MM.1S (cell line): ENCODE data around the gene COL13A1.

Experiments used
- CTCF ChIP-seq: fragments of 300-600 bp; sonication (generic); IDR thresholded peaks from 2 replicates; pipeline ENCODE4 v1.5.1; 2016; ENCODE audit warnings: antibody characterized with exemption, low read length, mixed read lengths
- EZH2 ChIP-seq: fragments of 300-600 bp; sonication (generic); optimal IDR thresholded peaks from 2 replicates; pipeline ENCODE3; 2017; ENCODE audit warnings: low read depth, mild to moderate bottlenecking, antibody characterized with exemption, low read length, mixed read lengths

- TF ChIP-seq CTCF (no peak), EZH2 (no peak)
Measured at GRCh38 chr10:69951658-69952057, 150.0 kb downstream of the COL13A1 start.
